Small intestine (tissue), 16 donors: ENCODE data around the gene UGDH. TPM values are rescaled to one million over a fixed set of nuclear protein-coding genes. Genes with fewer than 3 reads are reported as not detected.

Experiments used
- DNase-seq, 2 donors: peaks; one replicate each; pipeline versions ENCODE4 v3.0.0 to v3.0.0-alpha.2; 2013
- FAIRE-seq: peaks from 2 replicates; lab custom pipeline; 2012; peaks lifted over from hg19 to GRCh38; lab: Jason Lieb, UNC
- H3K27ac ChIP-seq, 3 donors: one replicate each; pipeline ENCODE4 v1.5.1; 2013; ENCODE audit warnings: low read length in 2 of 3, mild to moderate bottlenecking in 2 of 3, control low read depth in 1 of 3, inconsistent platforms in 1 of 3, low read depth in 1 of 3, moderate library complexity in 1 of 3
- H3K27me3 ChIP-seq, 3 donors: one replicate each; pipeline ENCODE4 v1.6.1; 2013; ENCODE audit warnings: low read length in 3 of 3, inconsistent platforms in 1 of 3; ENCODE audit not compliant: control insufficient read depth in 3 of 3, insufficient read depth in 3 of 3
- H3K36me3 ChIP-seq, 3 donors: one replicate each; pipeline ENCODE4 v1.6.1; 2013; ENCODE audit warnings: low read length in 3 of 3, inconsistent platforms in 1 of 3, low read depth in 1 of 3, mild to moderate bottlenecking in 1 of 3, moderate library complexity in 1 of 3; ENCODE audit not compliant: control insufficient read depth in 3 of 3, insufficient read depth in 2 of 3
- H3K4me1 ChIP-seq, 3 donors: one replicate each; pipeline ENCODE4 v1.6.1; 2013; ENCODE audit warnings: low read length in 2 of 3, inconsistent platforms in 1 of 3, low read depth in 1 of 3, mild to moderate bottlenecking in 1 of 3, moderate library complexity in 1 of 3; ENCODE audit not compliant: control insufficient read depth in 3 of 3, insufficient read depth in 2 of 3
- H3K4me3 ChIP-seq, 3 donors: one replicate each; pipeline ENCODE4 v1.5.1; 2013; ENCODE audit warnings: low read length in 3 of 3, control low read depth in 1 of 3, inconsistent platforms in 1 of 3, low read depth in 1 of 3, mild to moderate bottlenecking in 1 of 3, moderate library complexity in 1 of 3
- H3K9me3 ChIP-seq, 2 donors: one replicate each; pipeline ENCODE4 v1.6.1; 2013; ENCODE audit warnings: low read depth in 1 of 2, low read length in 1 of 2; ENCODE audit not compliant: control insufficient read depth in 2 of 2, insufficient read depth in 1 of 2
- WGBS, 3 donors: extraction: QIAGEN DNeasy Blood & Tissue Kit; methylation state at CpG; one replicate each; pipeline ENCODE4 v1.1.7; 2013; 5-methylcytosine and 5-hydroxymethylcytosine counted together
- long read RNA-seq, 10 donors: transcript quantifications; one replicate each; lab custom pipeline, GENCODE V29; 2026
- polyA plus RNA-seq, 4 donors: library from polyadenylated mRNA; stranded (reverse) in 3 of 4; unstranded in 1 of 4; fragments of 200-250 nt in 3 of 4; fragments of 120-200 nt in 1 of 4; gene quantifications; one replicate each; pipeline versions ENCODE4 v1.2.1 to v1.2.3, GENCODE V29; 2013
- donor health status: healthy with polysubstance abuse.
- donor health status: control.
- donor health status: control.
- donor health status: Bipolar disorder and iron deficiency.
- donor health status: healthy.

UGDH gene
- 10 to 100 TPM; 20.8 to 72.8 (median 38.3) TPM for polyA plus RNA-seq
- long read RNA-seq, donor 1, transcript UGDH-201 (12 exons, 3,216 nt): major isoform, 25 of 50 reads
- long read RNA-seq, donor 1, partial matches to known transcripts: 0 of 50 reads
- long read RNA-seq, donor 1, other reads (novel, unspliced or antisense): 22 of 50 reads
- long read RNA-seq, donor 2, partial matches to known transcripts: 0 of 4 reads
- long read RNA-seq, donor 2, other reads (novel, unspliced or antisense): 0 of 4 reads
- long read RNA-seq, donor 3, transcript UGDH-201 (12 exons, 3,216 nt): major isoform, 5 of 28 reads
- long read RNA-seq, donor 3, partial matches to known transcripts: 23 of 28 reads
- long read RNA-seq, donor 3, other reads (novel, unspliced or antisense): 0 of 28 reads
- long read RNA-seq, donor 4: 0 reads
- long read RNA-seq, donor 5: 0 reads
- long read RNA-seq, donor 6, partial matches to known transcripts: 0 of 4 reads
- long read RNA-seq, donor 6, other reads (novel, unspliced or antisense): 0 of 4 reads
- long read RNA-seq, donor 7: 0 reads
- long read RNA-seq, donor 8: 0 reads
- long read RNA-seq, donor 9, partial matches to known transcripts: 0 of 3 reads
- long read RNA-seq, donor 9, other reads (novel, unspliced or antisense): 0 of 3 reads
- long read RNA-seq, donor 10, transcript UGDH-201 (12 exons, 3,216 nt): major isoform, 15 of 17 reads
- long read RNA-seq, donor 10, partial matches to known transcripts: 0 of 17 reads
- long read RNA-seq, donor 10, other reads (novel, unspliced or antisense): 0 of 17 reads

GRCh38 chr4:39527296-39528060 is at the start of gene UGDH:
Gene UGDH (minus strand): TSS chr4:39527439. CDS start chr4:39521512, 5,927 bp downstream.
- DNase-seq (peak; percentile 99 to 100), FAIRE-seq (no peak)
- no peaks in the 10 kb centered on the region for H3K27me3 ChIP-seq
- peak within 1 kb of the TSS; percentile 80 to 96 (median 92) for H3K27ac ChIP-seq
- peaks cover 0 to 21% of the 10 kb centered on the region in 2 donors for H3K9me3 ChIP-seq
- peaks cover 0 to 18% (median 0%) of the 10 kb centered on the region in 3 donors for H3K36me3 ChIP-seq
- peaks cover 0 to 13% (median 2%) of the 10 kb centered on the region in 3 donors for H3K4me1 ChIP-seq
- 0% methylated on average over 56 to 73 of the region's 73 CpGs for WGBS, 3 donors
- H3K4me3 ChIP-seq: peak within 1 kb of the TSS; percentile 51 to 77 (median 58)

- 92 to 94% (median 92%) methylated on average over 5 of the region's 5 CpGs for WGBS, 3 donors
Measured at GRCh38 chr4:39574946-39575345, 47.7 kb upstream of the UGDH start.

GRCh38 chr4:39571504-39571903 is 44.3 kb upstream of the UGDH start:
- FAIRE-seq (no peak), DNase-seq (no peak)
- WGBS, 3 donors: 84 to 88% (median 84%) methylated on average over 6 of the region's 6 CpGs
- peaks cover 0 to 11% (median 0%) of the 10 kb centered on the region in 3 donors for H3K36me3 ChIP-seq
- H3K27me3 ChIP-seq: no peaks in the 10 kb centered on the region
- peaks cover 0 to under 1% of the 10 kb centered on the region in 2 donors for H3K9me3 ChIP-seq
- H3K27ac ChIP-seq: no peak overlapping the region
- no peak overlapping the region for H3K4me3 ChIP-seq
- peaks cover 0 to 10% (median 0%) of the 10 kb centered on the region in 3 donors for H3K4me1 ChIP-seq

More at GRCh38 chr4:39574946-39575345, 47.7 kb upstream of the UGDH start:
- no peak overlapping the region for H3K27ac ChIP-seq
- H3K9me3 ChIP-seq: no peaks in the 10 kb centered on the region
- no peak overlapping the region for H3K4me3 ChIP-seq
- DNase-seq: no peak
- peaks cover 0 to 10% (median 0%) of the 10 kb centered on the region in 3 donors for H3K36me3 ChIP-seq
- H3K27me3 ChIP-seq: no peaks in the 10 kb centered on the region
- FAIRE-seq: no peak
- no peaks in the 10 kb centered on the region for H3K4me1 ChIP-seq

GRCh38 chr4:39571054-39571453 is 43.8 kb upstream of the UGDH start:
- DNase-seq (no peak), FAIRE-seq (no peak)
- H3K27ac ChIP-seq: no peak overlapping the region
- peaks cover 0 to 5% of the 10 kb centered on the region in 2 donors for H3K9me3 ChIP-seq
- WGBS, 3 donors: 92 to 97% (median 93%) methylated on average over 4 of the region's 4 CpGs
- H3K36me3 ChIP-seq: peaks cover 0 to 13% (median 3%) of the 10 kb centered on the region in 3 donors
- H3K27me3 ChIP-seq: no peaks in the 10 kb centered on the region
- peaks cover 0 to 10% (median 0%) of the 10 kb centered on the region in 3 donors for H3K4me1 ChIP-seq
- H3K4me3 ChIP-seq: no peak overlapping the region

- Histone ChIP-seq H3K9me3 (peaks cover 0 to 13% of the 10 kb centered on the region in 2 donors), H3K27me3 (no peaks in the 10 kb centered on the region), H3K36me3 (peaks cover 0 to 20% (median 5%) of the 10 kb centered on the region in 3 donors), H3K4me3 (no peak overlapping the region), H3K27ac (peak overlapping the region in 2 of 3 donors; percentile 39 to 44), H3K4me1 (peaks cover 0 to 10% (median 0%) of the 10 kb centered on the region in 3 donors)
- FAIRE-seq (no peak), DNase-seq (no peak)
- 27 to 65% (median 35%) methylated on average over 4 of the region's 4 CpGs for WGBS, 3 donors
Measured at GRCh38 chr4:39569209-39569608, 42.0 kb upstream of the UGDH start.

- peaks cover 0 to 13% of the 10 kb centered on the region in 2 donors for H3K9me3 ChIP-seq
- peak; percentile 44 to 45 for DNase-seq
- H3K27me3 ChIP-seq: no peaks in the 10 kb centered on the region
- peaks cover 0 to 10% (median 0%) of the 10 kb centered on the region in 3 donors for H3K4me1 ChIP-seq
- WGBS, 3 donors: 17 to 53% (median 33%) methylated on average over 3 of the region's 3 CpGs
- H3K4me3 ChIP-seq: no peak overlapping the region
- no peak for FAIRE-seq
- peaks cover 2 to 20% (median 5%) of the 10 kb centered on the region in 3 donors for H3K36me3 ChIP-seq
- H3K27ac ChIP-seq: peak overlapping the region in 2 of 3 donors; percentile 39 to 44
Measured at GRCh38 chr4:39568805-39569204, 41.6 kb upstream of the UGDH start.

- Histone ChIP-seq H3K27me3 (no peaks in the 10 kb centered on the region), H3K4me1 (peaks cover 0 to 10% (median 0%) of the 10 kb centered on the region in 3 donors), H3K36me3 (peaks cover 2 to 13% (median 5%) of the 10 kb centered on the region in 3 donors), H3K4me3 (no peak overlapping the region), H3K27ac (no peak overlapping the region), H3K9me3 (peaks cover 0 to 13% of the 10 kb centered on the region in 2 donors)
- WGBS, 3 donors: 97 to 100% (median 98%) methylated on average over 6 of the region's 6 CpGs
- DNase-seq (no peak), FAIRE-seq (no peak)
Measured at GRCh38 chr4:39565878-39566600, 38.8 kb upstream of the UGDH start.
